SH-SY5Y (cell line): ENCODE data around the gene RRBP1.

Source experiments
- GATA2 ChIP-seq: IDR thresholded peaks from 2 replicates; pipeline ENCODE4 v1.6.1; 2011; ENCODE audit warnings: mild to moderate bottlenecking, low read depth, low read length
- GATA3 ChIP-seq: IDR thresholded peaks from 2 replicates; pipeline ENCODE4 v1.6.1; 2011; ENCODE audit warnings: low read depth, mild to moderate bottlenecking, low read length, moderate library complexity

GRCh38 chr20:17678295-17678694, 3.7 kb downstream of the RRBP1 start:
- no peak for TF ChIP-seq GATA2
- no peak for TF ChIP-seq GATA3
